Tibial nerve (tissue), 4 donors: ENCODE measurements around the gene APOA1. TPM values are rescaled to one million over a fixed set of nuclear protein-coding genes. Genes with fewer than 3 reads are reported as not detected.

ENCODE experiments used
- DNase-seq, 2 donors: peaks; one replicate each; pipeline ENCODE4 v3.0.0-alpha.2; 2019; ENCODE audit warnings: low spot score in 2 of 2
- H3K27ac ChIP-seq, 4 donors: fragments of 200-600 bp; sonication (generic) in 3 of 4; one replicate each; pipeline ENCODE4 v1.5.1; 2017 to 2019; ENCODE audit warnings: mild to moderate bottlenecking in 1 of 4
- H3K27me3 ChIP-seq, 2 donors: fragments of 200-600 bp; sonication (generic) in 1 of 2; one replicate each; pipeline versions ENCODE4 v1.5.1 to v1.6.0; 2017 to 2019
- H3K36me3 ChIP-seq, 3 donors: fragments of 200-600 bp; sonication (generic); one replicate each; pipeline ENCODE4 v1.5.1; 2018 to 2019
- H3K4me1 ChIP-seq, 4 donors: fragments of 200-600 bp; sonication (generic) in 3 of 4; one replicate each; pipeline ENCODE4 v1.5.1; 2017 to 2019
- H3K4me3 ChIP-seq, 4 donors: fragments of 200-600 bp; sonication (generic) in 3 of 4; one replicate each; pipeline ENCODE4 v1.5.1; 2017 to 2019; ENCODE audit warnings: mild to moderate bottlenecking in 1 of 4, moderate library complexity in 1 of 4
- H3K9me3 ChIP-seq, 4 donors: fragments of 200-600 bp; sonication (generic) in 3 of 4; one replicate each; pipeline ENCODE4 v1.5.1; 2017 to 2019
- CTCF ChIP-seq, 5 experiments: fragments of 200-600 bp in 3 of 5; fragments of 450-650 bp in 2 of 5; sonication (generic) in 3 of 5; IDR thresholded peaks; one replicate each; pipeline ENCODE4 v1.5.1; 2016 to 2019; ENCODE audit warnings: antibody characterized with exemption in 5 of 5, mild to moderate bottlenecking in 3 of 5, moderate library complexity in 2 of 5
- EP300 ChIP-seq, 2 donors: sonication (generic); formaldehyde crosslinking; IDR thresholded peaks; one replicate each; pipeline ENCODE4 v1.6.1; 2017; ENCODE audit warnings: antibody characterized with exemption in 2 of 2, mild to moderate bottlenecking in 1 of 2
- POLR2A ChIP-seq, 2 donors: fragments of 450-650 bp; IDR thresholded peaks; one replicate each; pipeline ENCODE4 v1.6.1; 2017; ENCODE audit warnings: antibody characterized with exemption in 2 of 2, mild to moderate bottlenecking in 2 of 2, moderate library complexity in 2 of 2
- WGBS, 2 donors: methylation state at CpG; one replicate each; pipeline ENCODE4 v1.1.5; 2018; 5-methylcytosine and 5-hydroxymethylcytosine counted together
- total RNA-seq, 4 donors: library from RNA; depleted of rRNA; stranded (reverse); fragments of >200 nt; gene quantifications; one replicate each; pipeline ENCODE4 v1.1.0, GENCODE V29; 2016

APOA1 gene
- total RNA-seq, 4 donors from 2014 or later: 4.1 to 8.4 (median 6.5) TPM

GRCh38 chr11:116792869-116793771 is 44.3 kb downstream of the APOA1 start:
- no peaks in the 10 kb centered on the region for H3K36me3 ChIP-seq
- DNase-seq: no peak
- no peaks in the 10 kb centered on the region for H3K9me3 ChIP-seq
- H3K4me3 ChIP-seq: no peak overlapping the region
- 62 to 74% methylated on average over 8 of the region's 8 CpGs for WGBS, 2 donors
- TF ChIP-seq POLR2A (IDR thresholded peaks at IDR 0.05): no peak
- TF ChIP-seq EP300 (IDR thresholded peaks at IDR 0.05): no peak
- TF ChIP-seq CTCF (IDR thresholded peaks at IDR 0.05): no peak
- H3K27ac ChIP-seq: no peak overlapping the region
- no peaks in the 10 kb centered on the region for H3K27me3 ChIP-seq
- H3K4me1 ChIP-seq: peaks cover 0 to 17% (median 6%) of the 10 kb centered on the region in 4 donors

GRCh38 chr11:116792144-116792868 is 45.1 kb downstream of the APOA1 start:
- peaks cover 0 to 17% (median 7%) of the 10 kb centered on the region in 4 donors for H3K4me1 ChIP-seq
- no peak overlapping the region for H3K4me3 ChIP-seq
- DNase-seq: no peak
- no peak overlapping the region for H3K27ac ChIP-seq
- no peaks in the 10 kb centered on the region for H3K27me3 ChIP-seq
- H3K9me3 ChIP-seq: no peaks in the 10 kb centered on the region
- WGBS, 2 donors: 66 to 72% methylated on average over 8 of the region's 8 CpGs
- no peaks in the 10 kb centered on the region for H3K36me3 ChIP-seq
- no peak for TF ChIP-seq CTCF (IDR thresholded peaks at IDR 0.05)
- no peak for TF ChIP-seq EP300 (IDR thresholded peaks at IDR 0.05)
- TF ChIP-seq POLR2A (IDR thresholded peaks at IDR 0.05): no peak

GRCh38 chr11:116791813-116792143 is 45.6 kb downstream of the APOA1 start, which contains the start of gene APOA5:
Gene APOA5, minus strand, starts transcription at chr11:116791879. Its CDS starts 19 bp downstream, at chr11:116791860.
- no peaks in the 10 kb centered on the region for H3K36me3 ChIP-seq
- H3K27me3 ChIP-seq: no peaks in the 10 kb centered on the region
- no peak for DNase-seq
- H3K4me3 ChIP-seq: peak within 1 kb of the TSS in 1 of 4 donors; percentile 18
- 90 to 94% methylated on average over 7 of the region's 7 CpGs for WGBS, 2 donors
- no peak for TF ChIP-seq CTCF (IDR thresholded peaks at IDR 0.05)
- TF ChIP-seq POLR2A (IDR thresholded peaks at IDR 0.05): no peak
- TF ChIP-seq EP300 (IDR thresholded peaks at IDR 0.05): no peak
- no peaks in the 10 kb centered on the region for H3K9me3 ChIP-seq
- peaks cover 0 to 22% (median 11%) of the 10 kb centered on the region in 4 donors for H3K4me1 ChIP-seq
- no peak within 1 kb of the TSS for H3K27ac ChIP-seq

GRCh38 chr11:116791002-116791812 is 46.2 kb downstream of the APOA1 start:
- H3K27me3 ChIP-seq: no peaks in the 10 kb centered on the region
- H3K9me3 ChIP-seq: no peaks in the 10 kb centered on the region
- H3K27ac ChIP-seq: no peak overlapping the region
- TF ChIP-seq EP300 (IDR thresholded peaks at IDR 0.05) (no peak), CTCF (IDR thresholded peaks at IDR 0.05) (peak; percentile 78 to 93 (median 88))
- peak; percentile 56 to 72 for DNase-seq
- H3K4me1 ChIP-seq: peaks cover 0 to 28% (median 15%) of the 10 kb centered on the region in 4 donors
- H3K36me3 ChIP-seq: peaks cover 0 to 6% (median 1%) of the 10 kb centered on the region in 3 donors
- 25 to 26% methylated on average over 27 to 31 of the region's 31 CpGs for WGBS, 2 donors
- H3K4me3 ChIP-seq: peak overlapping the region in 1 of 4 donors; percentile 18
